GM19043 (cell line): ENCODE measurements around the gene PLOD2.

Experiments used
- ATAC-seq: cut with Tn5 transposase; IDR thresholded peaks from one replicate; pipeline ENCODE4 v1.9.1; 2021; ENCODE audit warnings: low read depth; ENCODE audit not compliant: unreplicated experiment

PLOD2 gene

GRCh38 chr3:146104068-146104467 lies 56.9 kb downstream of the PLOD2 start:
- ATAC-seq, result no peak

- no peak for ATAC-seq
These were observed 58.1 kb downstream of the PLOD2 start for GRCh38 chr3:146102885-146103284.

GRCh38 chr3:146101538-146101937 lies 59.4 kb downstream of the PLOD2 start:
- no peak for ATAC-seq

GRCh38 chr3:146100825-146101444 lies 60.0 kb downstream of the PLOD2 start:
- ATAC-seq, result no peak

- ATAC-seq, result no peak
These were observed 60.8 kb downstream of the PLOD2 start for GRCh38 chr3:146100180-146100579.

GRCh38 chr3:146099316-146099715 lies 61.7 kb downstream of the PLOD2 start:
- ATAC-seq, result no peak

- no peak for ATAC-seq
These were observed 67.1 kb downstream of the PLOD2 start for GRCh38 chr3:146093896-146094295.

DNA sequence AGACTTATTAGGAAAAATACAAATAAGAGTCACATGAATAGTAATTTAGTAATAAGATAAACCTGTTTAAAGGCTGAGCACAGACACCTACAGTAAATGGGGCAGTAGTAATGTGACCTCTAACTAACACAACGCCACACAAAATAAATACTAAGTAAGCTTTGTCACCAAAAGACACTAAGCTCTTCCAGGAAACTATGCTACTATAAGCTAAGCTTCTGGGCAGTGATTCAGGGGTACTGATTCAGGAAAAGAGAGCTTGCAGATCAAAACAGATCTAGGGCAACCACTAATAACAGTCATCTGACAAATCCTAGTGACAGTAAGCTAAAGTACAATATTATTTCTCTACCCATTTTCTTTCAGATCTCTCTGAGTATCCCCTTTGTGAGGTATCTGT lies 68.8 kb downstream of the PLOD2 start:
- no peak for ATAC-seq

GRCh38 chr3:146091397-146091796 lies 69.6 kb downstream of the PLOD2 start:
- ATAC-seq, result peak; percentile 74

- ATAC-seq, result no peak
These were observed 70.5 kb downstream of the PLOD2 start for GRCh38 chr3:146090521-146090920.

DNA sequence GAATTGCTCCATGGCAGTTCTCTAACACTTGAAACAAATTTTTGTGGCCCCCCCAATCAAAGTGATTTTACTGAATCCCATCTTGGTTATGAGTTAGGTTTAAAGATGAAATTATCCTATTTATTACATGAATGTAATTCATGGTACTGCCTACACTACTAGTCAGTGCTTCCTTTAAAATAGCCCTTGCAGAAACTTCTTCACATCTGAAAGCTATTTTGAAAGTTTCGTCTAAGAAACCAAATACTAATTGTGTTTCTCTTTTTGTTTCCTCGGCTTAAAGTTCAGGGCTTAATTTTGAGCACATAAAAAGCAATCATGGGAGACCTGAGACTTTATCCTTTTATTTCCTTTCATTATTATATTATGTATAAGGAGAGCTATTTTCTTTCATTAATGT lies 72.1 kb downstream of the PLOD2 start:
- no peak for ATAC-seq

- no peak for ATAC-seq
These were observed 73.9 kb downstream of the PLOD2 start for GRCh38 chr3:146087116-146087515.

DNA sequence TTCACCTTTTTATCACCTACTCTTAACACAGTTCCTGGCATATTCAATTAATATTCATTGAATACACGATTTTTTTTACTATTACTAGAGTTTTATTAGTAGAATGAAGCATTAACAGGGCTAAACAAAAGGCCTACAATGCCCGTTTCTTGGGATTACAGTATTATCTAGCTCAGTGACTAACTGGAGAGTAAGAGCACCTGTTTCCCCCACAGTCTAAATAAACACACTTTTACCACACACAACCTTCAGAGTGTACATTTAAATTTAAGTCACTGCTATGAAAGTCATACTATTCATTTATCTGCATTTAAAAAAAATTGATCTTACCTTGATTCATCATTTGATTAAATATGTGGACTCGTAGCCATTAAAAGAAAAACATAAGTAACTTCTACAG lies 74.8 kb downstream of the PLOD2 start:
- no peak for ATAC-seq

DNA sequence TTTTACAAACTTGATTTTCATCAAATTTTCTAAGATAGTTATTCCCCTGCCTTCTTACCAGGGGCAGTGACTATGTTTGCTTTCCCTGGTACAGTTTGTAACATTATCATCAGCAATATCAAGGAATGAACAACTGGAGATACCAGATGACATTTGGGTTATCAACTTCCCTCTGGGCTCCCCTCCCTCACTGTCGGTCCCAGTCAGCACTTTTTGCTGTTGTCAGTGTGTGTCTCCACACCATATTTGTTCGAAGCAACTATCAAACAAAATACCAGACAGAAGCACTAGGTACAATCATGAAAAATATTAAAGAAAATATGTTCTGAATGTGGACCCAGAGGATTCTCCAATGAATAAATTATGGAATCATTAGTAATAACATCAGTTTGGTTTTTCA lies 75.3 kb downstream of the PLOD2 start:
- no peak for ATAC-seq

DNA sequence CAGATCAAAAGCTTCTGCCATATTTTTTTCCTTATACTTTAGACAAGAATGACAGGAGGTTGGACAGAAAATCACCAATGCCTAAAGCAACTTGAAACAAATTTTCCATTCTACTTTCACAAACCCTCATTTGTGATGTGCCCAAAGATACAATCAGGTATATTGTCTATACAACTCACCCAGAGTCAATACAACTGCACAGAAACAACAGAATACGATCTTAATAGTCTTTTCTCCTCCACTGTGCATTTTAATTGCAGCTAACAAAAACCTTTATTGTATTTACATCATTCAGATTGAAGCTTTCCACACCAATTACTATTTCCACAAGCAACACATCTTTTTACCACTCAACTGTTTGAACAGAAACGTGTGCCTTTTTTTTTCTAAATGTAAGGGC lies 80.4 kb downstream of the PLOD2 start:
- ATAC-seq, result no peak

GRCh38 chr3:146078031-146078430 lies 83.0 kb downstream of the PLOD2 start:
- ATAC-seq, result no peak

DNA sequence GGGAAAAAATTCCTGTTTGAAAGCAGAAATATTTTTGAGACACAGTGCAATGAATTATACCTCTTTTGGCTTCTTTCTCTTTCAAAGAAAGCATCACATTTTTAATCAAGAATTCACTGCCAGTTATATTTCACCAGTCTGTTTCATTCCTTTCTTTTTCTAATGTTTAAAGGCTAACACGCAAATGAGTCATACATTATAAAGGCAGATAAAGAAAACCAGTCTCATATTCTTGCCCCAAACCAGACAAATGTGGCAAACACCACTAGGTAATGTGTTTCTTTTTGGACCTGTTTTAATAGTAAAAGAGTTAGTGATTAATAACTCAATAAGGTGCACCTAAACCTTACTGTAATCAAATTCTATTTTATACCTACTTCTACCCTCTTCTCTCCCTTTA lies 83.8 kb downstream of the PLOD2 start:
- ATAC-seq, result no peak

GRCh38 chr3:146072824-146073223 lies 88.2 kb downstream of the PLOD2 start:
- no peak for ATAC-seq

- no peak for ATAC-seq
These were observed 88.9 kb downstream of the PLOD2 start for GRCh38 chr3:146072061-146072460.

DNA sequence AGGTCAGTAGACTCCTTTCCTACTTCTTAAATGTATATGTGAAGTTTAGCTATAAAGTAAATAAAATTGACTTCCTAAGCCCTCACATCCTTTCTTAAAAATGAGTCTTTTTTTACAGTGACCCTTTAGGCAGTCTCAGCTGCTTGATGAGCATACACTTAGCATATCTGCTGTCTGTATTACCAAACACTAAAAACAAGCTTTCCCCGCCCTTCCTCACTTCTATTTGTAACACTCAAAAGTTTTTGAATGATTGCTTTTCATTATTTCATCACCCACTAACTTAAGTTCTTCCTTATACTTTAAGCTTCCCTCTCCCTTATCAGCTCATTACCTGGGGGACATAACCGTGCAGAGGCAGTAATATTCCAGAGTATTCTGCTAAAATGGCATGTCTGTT lies 89.4 kb downstream of the PLOD2 start:
- no peak for ATAC-seq

- no peak for ATAC-seq
These were observed 93.9 kb downstream of the PLOD2 start for GRCh38 chr3:146067048-146067447.

DNA sequence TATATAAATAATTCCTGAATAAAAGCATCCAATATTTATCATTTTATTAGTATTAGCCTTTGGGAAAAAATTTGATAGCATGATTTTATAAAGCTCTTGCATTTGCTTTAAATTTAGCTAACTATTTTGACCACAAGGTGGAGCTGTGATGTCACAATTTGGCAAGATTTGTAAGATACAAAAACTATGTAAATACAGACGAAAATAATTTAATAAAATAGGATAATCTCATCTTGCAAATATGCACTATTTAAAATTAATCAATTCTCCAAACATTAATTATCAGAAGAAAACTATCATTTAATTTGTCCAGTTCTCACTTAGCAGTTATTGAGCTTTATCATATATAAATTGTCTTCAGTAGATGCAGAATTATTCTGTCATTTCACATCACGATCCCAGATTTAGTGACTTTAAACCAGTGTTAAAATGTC lies 95.4 kb downstream of the PLOD2 start:
- no peak for ATAC-seq

DNA sequence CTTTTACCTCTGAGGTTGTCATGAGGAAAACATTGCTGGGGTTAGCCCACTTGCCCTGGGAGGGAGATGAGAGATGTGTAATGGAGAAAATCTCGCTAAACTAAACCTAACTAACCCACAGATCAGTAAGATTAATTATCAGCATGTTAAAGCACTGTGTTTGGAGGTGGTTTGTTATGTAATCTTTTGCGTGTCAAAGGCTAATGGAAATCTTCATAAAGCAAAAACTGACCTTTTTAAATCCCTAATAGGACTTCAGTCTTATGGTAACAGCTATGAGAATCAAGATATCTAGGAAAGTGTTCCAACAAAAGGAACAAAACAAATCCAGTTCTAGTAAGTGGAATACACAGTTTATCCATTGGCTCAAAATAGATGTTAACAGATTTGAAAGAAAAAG lies 102.7 kb downstream of the PLOD2 start:
- ATAC-seq, result no peak
